CD4-positive, alpha-beta T cell treated with Interleukin-2 at 100 ng/mL for 4 hours (primary cell): ENCODE results near the gene SLC35B2.
"Not testable (repeated sequence)": the region's sequence is repeated elsewhere in the genome, so short reads cannot be mapped to it uniquely, and the experiment has no call there.

Experiments
- DNase-seq: peaks from one replicate; pipeline ENCODE4 v3.0.0-alpha.2; 2020; ENCODE audit warnings: low spot score

The SLC35B2 gene

GRCh38 chr6:44234101-44235025, 23.0 kb downstream of the SLC35B2 start:
- DNase-seq = no peak

GRCh38 chr6:44233567-44234100, 23.7 kb downstream of the SLC35B2 start:
- no peak for DNase-seq

- no peak for DNase-seq
These were observed 24.4 kb downstream of the SLC35B2 start for GRCh38 chr6:44232676-44233566.

- DNase-seq = not testable (repeated sequence)
These were observed 25.9 kb downstream of the SLC35B2 start for GRCh38 chr6:44231426-44231825.

- DNase-seq = no peak
These were observed 27.2 kb downstream of the SLC35B2 start for GRCh38 chr6:44230034-44230675.

GRCh38 chr6:44229376-44230033, 27.8 kb downstream of the SLC35B2 start:
- DNase-seq = no peak

GRCh38 chr6:44228836-44229235, 28.5 kb downstream of the SLC35B2 start:
- no peak for DNase-seq

GRCh38 chr6:44228433-44228832, 28.9 kb downstream of the SLC35B2 start:
- no peak for DNase-seq

GRCh38 chr6:44228031-44228430, 29.3 kb downstream of the SLC35B2 start:
- DNase-seq = no peak

- DNase-seq = no peak
These were observed 30.1 kb downstream of the SLC35B2 start for GRCh38 chr6:44227148-44227793.

- no peak for DNase-seq
These were observed 30.8 kb downstream of the SLC35B2 start for GRCh38 chr6:44226368-44227147.

GRCh38 chr6:44225579-44226325, 31.6 kb downstream of the SLC35B2 start:
- no peak for DNase-seq

GRCh38 chr6:44224965-44225305, 32.4 kb downstream of the SLC35B2 start:
- no peak for DNase-seq

GRCh38 chr6:44224029-44224964, 33.0 kb downstream of the SLC35B2 start:
- no peak for DNase-seq

- DNase-seq = peak; percentile 81
These were observed 33.9 kb downstream of the SLC35B2 start, which contains the start of gene SLC29A1 for GRCh38 chr6:44223319-44224028. Gene SLC29A1, plus strand, starts transcription at chr6:44223595. Its CDS starts 3,719 bp downstream, at chr6:44227314.

GRCh38 chr6:44222486-44223318, 34.6 kb downstream of the SLC35B2 start:
- DNase-seq = no peak

- no peak for DNase-seq
These were observed 35.4 kb downstream of the SLC35B2 start for GRCh38 chr6:44221961-44222335.
